ENCODE results near the gene STN1. TPM values are rescaled to one million over a fixed set of nuclear protein-coding genes. Genes with fewer than 3 reads are reported as not detected.
"Not testable (repeated sequence)": the region's sequence is repeated elsewhere in the genome, so short reads cannot be mapped to it uniquely, and the experiment has no call there.

The STN1 gene
- polyA plus RNA-seq, 1 donor, result 20.4 TPM

DNA sequence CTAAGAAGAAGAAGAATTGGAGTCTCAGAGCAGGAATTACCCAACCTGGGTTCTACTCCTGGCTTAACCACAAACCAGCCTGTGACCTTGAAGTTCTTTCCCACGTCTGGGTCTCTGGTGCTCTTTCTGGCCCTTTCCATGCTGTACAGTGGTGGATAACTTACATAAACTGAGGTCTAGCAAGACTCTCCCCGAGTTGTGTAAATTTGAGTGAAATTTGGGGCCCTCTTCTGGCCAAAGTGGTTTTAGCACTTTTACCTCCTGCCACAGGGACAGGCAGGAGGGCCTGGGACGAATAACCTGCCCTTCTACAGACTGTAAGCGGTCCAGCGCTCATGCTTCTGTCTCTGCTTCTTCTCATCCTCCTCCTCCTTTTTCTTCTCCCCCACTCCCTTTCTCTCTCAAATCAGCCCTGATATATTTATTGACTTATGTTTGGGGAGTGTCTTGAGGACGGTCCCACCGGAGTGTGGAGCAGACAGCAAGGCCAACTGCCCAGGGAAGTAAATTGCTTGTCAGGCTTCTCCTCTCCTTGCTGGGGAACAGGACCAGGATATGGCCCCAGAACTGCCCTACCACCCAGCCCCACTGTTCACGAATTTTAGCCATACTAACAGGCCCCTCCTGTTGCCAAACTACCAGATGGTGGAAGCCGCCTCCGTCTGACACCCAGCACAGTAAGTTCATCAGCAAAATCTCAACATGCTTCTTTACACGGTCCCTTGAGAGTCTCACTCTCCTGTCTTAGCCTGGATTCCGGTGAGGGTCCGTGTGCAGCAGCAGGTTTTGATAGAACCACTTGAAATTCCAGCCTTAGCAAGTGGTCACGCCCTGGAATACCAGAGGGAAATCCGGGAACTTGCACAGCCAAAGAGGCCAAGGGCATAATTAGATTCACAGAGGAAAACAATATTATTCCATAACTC is 58.6 kb downstream of the STN1 start:
- DNase-seq, result peak; percentile 76

DNA sequence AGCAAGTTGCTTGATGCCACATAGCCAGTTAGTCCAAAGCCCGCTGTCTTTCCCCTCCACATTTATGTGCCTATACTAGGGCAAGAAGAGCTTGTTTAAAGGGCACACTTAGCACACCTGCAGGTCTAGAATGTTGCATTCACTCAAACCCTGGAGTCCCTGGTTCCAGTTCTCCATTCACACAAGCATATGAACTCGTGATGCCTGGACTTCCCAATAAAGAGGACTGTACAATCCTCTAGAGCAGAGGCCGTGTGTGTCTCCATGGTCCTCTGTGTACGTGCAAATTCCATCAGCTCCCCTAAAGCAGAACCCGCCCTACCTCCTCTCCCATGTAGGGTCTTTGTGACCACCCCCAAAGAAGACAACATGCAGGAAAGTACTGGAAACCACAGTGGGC is 59.6 kb downstream of the STN1 start:
- DNase-seq, result no peak

- DNase-seq, result no peak
These were observed 61.2 kb downstream of the STN1 start for GRCh38 chr10:103856797-103857170.

- no peak for DNase-seq
These were observed 61.9 kb downstream of the STN1 start for GRCh38 chr10:103855852-103856796.

DNA sequence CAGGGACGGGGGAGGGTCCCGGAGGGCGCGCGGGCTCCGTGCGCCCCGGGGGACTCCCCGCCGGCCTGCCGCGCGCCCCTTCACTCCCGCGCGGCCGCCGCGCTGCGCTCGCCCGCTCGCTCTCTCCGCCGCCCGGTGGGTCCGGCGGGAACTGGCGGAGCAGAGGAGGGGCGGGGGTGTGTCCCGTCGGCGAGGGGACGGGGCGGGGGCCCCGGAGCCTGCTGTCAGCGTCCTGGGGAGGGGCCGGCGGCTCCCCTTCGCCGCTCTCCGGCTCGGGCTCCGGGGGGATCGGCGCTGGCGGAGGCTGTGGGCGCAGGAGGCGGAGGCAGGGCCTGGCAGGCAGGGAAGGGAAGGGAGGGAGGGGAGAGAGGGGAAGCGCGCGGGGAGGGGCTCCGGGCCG is 62.6 kb downstream of the STN1 start, which contains the start of gene SH3PXD2A:
TSS of gene SH3PXD2A (minus strand) at position 153 of the 400 bp plus-strand sequence. CDS start 310 bp downstream, outside the sequence.
- peak; percentile 68 for DNase-seq

GRCh38 chr10:103854686-103855391 is 63.1 kb downstream of the STN1 start:
- DNase-seq, result no peak

- DNase-seq, result no peak
These were observed 63.7 kb downstream of the STN1 start for GRCh38 chr10:103854265-103854685.

DNA sequence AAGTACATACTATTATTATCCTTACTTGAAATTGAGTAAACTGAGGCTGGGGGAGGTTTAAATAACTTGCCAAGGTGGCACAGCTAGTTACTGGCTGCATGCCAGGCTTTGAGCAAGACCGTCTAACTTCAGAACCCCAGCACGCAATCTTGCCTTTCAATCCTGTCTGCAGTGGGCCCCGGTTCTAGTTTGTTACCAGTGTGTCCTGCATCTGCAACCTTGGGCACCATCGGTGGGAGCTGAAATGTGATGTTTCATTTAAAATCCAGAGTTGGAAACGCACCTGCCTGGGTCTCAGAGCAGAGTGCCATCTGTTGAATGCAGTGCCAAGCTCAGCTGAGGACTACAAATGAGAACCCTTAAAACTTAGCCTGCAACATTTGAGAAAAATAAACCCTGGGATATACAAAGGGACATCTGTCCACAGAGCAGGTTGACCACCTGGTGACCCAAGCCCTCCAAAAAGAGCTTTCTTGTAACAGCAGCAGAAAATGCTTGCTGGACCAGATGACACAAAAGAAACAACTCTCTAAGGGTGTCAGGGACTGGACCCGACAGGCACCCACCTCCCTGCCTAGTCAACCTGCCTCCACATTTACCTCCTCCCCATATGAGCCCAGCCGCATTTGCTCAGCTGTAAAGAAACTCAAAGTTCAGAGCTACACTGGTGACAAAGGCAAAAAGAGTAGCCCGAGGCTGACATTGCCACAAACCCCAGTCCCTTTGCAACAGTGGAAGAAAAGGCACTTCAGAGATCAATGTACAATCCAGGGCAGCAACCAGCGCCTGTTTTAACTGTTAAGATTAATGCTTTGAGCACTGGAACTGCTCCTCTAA is 64.3 kb downstream of the STN1 start:
- no peak for DNase-seq

DNA sequence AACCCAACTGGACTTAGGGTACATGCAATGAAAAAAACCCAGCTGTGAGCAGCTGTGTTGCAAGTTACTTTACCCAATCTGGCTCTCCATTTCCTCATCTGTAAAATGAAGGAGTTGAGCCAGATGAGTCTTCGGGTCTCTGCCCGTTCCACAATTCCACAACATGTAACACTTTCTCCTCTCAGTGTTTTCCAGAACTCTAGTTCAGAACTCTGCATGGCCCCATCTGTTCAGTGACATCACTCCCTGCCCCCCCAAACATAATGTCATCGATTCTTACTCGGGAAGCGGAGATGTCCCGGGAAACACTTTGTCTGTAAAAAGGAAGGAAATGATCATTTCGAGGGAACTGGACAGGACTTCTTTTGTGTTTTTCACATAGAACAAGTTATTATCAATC is 65.1 kb downstream of the STN1 start:
- no peak for DNase-seq

DNA sequence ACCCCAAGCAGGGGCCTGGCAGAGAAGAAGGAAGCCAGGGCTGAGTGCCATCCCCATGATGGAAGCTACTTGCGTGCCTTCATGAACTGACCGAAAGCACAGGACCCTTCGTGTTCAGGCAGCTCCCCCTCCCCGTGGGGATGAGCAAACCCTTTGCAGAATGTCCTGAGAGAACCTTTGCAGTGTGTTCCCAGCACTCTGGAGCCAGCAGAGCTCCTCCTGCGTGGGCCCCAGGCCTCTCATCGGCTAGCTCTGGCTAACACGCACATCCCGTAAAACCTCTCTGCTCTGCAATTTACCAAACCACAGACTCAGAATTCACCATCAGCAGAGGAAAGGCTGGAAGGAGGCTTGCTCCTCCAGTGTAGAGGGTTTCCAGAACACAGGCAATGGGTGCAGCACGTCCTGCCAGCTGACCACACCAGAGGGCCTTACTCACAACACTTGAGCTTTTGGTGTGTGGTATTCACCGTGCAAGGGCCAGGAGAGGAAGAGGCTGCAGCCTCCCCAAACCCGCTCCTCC is 65.7 kb downstream of the STN1 start:
- no peak for DNase-seq

DNA sequence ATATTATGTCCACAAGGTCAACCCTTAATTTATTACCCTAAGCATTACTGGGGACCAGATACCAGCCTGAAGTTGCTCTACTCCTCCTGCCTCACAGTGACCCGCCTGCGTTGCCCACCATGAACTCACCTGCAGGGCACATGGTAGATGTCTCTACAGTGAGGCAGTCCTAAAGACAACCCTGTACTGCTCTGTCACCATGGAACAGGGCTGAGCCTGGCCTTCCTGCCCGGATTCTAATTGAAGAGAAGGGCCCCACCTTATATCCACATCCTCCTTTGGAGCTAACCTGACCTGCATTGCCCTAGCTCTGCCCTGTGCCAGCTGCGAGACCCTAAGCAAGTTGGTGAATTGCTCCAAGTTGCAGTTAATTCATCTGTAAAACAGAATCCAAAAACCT is 66.7 kb downstream of the STN1 start:
- DNase-seq, result no peak

- no peak for DNase-seq
These were observed 67.5 kb downstream of the STN1 start for GRCh38 chr10:103850572-103850895.

GRCh38 chr10:103849880-103850571 is 68.0 kb downstream of the STN1 start:
- no peak for DNase-seq

DNA sequence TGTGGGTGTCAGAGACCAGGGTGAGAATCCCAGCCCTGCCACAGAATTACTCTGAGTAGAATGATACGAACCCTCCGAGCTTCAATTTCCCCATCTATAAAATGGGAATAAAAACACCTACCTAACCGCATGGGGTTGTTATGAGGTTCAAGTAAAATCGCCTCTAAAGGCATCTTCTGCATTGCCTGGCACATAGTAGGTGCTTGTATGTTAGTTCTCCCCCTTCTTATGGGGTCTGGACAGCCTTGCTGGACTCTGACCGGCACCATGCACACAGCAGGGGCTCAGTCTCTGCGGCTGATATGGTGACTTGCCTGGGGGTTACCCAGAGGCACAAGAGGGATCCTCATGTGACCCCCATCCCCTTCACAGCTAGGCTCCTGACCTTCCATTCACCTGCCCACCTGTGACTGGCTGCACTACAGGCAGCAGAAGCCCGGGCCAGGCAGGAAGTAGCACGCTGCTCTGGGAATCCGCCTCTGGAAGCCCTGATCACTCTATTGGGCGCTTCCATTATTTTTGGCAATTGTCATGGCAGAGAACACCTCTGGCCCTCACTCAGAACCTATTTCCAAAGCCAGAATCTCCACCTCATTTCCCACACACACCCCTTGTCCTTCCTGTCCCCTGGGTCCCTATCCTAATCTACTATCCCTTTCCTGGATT is 68.6 kb downstream of the STN1 start:
- no peak for DNase-seq

GRCh38 chr10:103847909-103848468 is 70.0 kb downstream of the STN1 start:
- no peak for DNase-seq

GRCh38 chr10:103847346-103847745 is 70.6 kb downstream of the STN1 start:
- DNase-seq, result no peak

- DNase-seq, result no peak
These were observed 72.0 kb downstream of the STN1 start for GRCh38 chr10:103845972-103846371.

GRCh38 chr10:103845346-103845745 is 72.6 kb downstream of the STN1 start:
- DNase-seq, result not testable (repeated sequence)

- DNase-seq, result no peak
These were observed 74.0 kb downstream of the STN1 start for GRCh38 chr10:103843854-103844570.

All from hindlimb muscle (tissue), 1 donor.